SJCRH30 (cell line): ENCODE data around the gene CRYBG3. TPM values are rescaled to one million over a fixed set of nuclear protein-coding genes. Genes with fewer than 3 reads are reported as not detected.
"Not testable (repeated sequence)": the region's sequence is repeated elsewhere in the genome, so short reads cannot be mapped to it uniquely, and the experiment has no call there.

ENCODE experiments used
- DNase-seq, 2 experiments: peaks; one replicate each; pipeline ENCODE4 v3.0.0-alpha.2; 2015 to 2020
- H3K27ac ChIP-seq: fragments of 250-450 bp; sonication (Bioruptor Pico); 2 replicates; pipeline ENCODE4 v1.5.1; 2020; ENCODE audit warnings: mild to moderate bottlenecking, moderate library complexity
- H3K27me3 ChIP-seq: fragments of 250-450 bp; sonication (Bioruptor Pico); 2 replicates; pipeline ENCODE4 v1.5.1; 2020; ENCODE audit warnings: mild to moderate bottlenecking, moderate library complexity
- H3K36me3 ChIP-seq: fragments of 250-450 bp; sonication (Bioruptor Pico); 2 replicates; pipeline ENCODE4 v1.5.1; 2020; ENCODE audit warnings: mild to moderate bottlenecking, moderate library complexity
- H3K4me1 ChIP-seq: fragments of 250-450 bp; sonication (Bioruptor Pico); 2 replicates; pipeline ENCODE4 v1.5.1; 2020; ENCODE audit warnings: mild to moderate bottlenecking, moderate library complexity
- H3K4me3 ChIP-seq: fragments of 250-450 bp; sonication (Bioruptor Pico); 2 replicates; pipeline ENCODE4 v1.5.1; 2020; ENCODE audit warnings: mild to moderate bottlenecking, moderate library complexity
- H3K9me3 ChIP-seq: fragments of 250-450 bp; sonication (Bioruptor Pico); replicated peaks from 2 replicates; pipeline ENCODE4 v1.5.1; 2020; ENCODE audit warnings: mild to moderate bottlenecking, moderate library complexity
- total RNA-seq: library from RNA; depleted of rRNA; stranded (reverse); fragments of >200 nt; shearing (Covaris generic); gene quantifications from 2 replicates; pipeline ENCODE4 v1.2.3, GENCODE V29; 2014

The CRYBG3 gene
- total RNA-seq, 1 experiment from 2014 or later, result 21.9 TPM

- no peaks in the 10 kb centered on the region for H3K36me3 ChIP-seq
- H3K4me3 ChIP-seq, result no peak overlapping the region
- DNase-seq, result no peak
- H3K4me1 ChIP-seq, result no peaks in the 10 kb centered on the region; the same call in 1 of the 2 replicates
- H3K9me3 ChIP-seq, result no peaks in the 10 kb centered on the region
- no peaks in the 10 kb centered on the region for H3K27me3 ChIP-seq
- H3K27ac ChIP-seq, result no peak overlapping the region
These were observed 3.3 kb downstream of the CRYBG3 start for GRCh38 chr3:97825101-97825500.

- Histone ChIP-seq H3K9me3 (no peaks in the 10 kb centered on the region), H3K4me1 (no peaks in the 10 kb centered on the region; the same call in 1 of the 2 replicates), H3K4me3 (no peak overlapping the region), H3K27ac (no peak overlapping the region), H3K27me3 (no peaks in the 10 kb centered on the region), H3K36me3 (no peaks in the 10 kb centered on the region)
- DNase-seq, result no peak
These were observed 6.1 kb downstream of the CRYBG3 start for GRCh38 chr3:97827741-97828471.

- Histone ChIP-seq H3K27me3 (no peaks in the 10 kb centered on the region), H3K4me1 (no peaks in the 10 kb centered on the region), H3K27ac (no peak overlapping the region), H3K4me3 (no peak overlapping the region), H3K9me3 (0 out of 2 replicates have a peak, but pooled peaks cover 4% of the 10 kb centered on the region), H3K36me3 (no peaks in the 10 kb centered on the region)
- no peak for DNase-seq
These were observed 7.4 kb downstream of the CRYBG3 start for GRCh38 chr3:97829198-97829597.

GRCh38 chr3:97830638-97831037, 8.8 kb downstream of the CRYBG3 start:
- no peak overlapping the region for H3K4me3 ChIP-seq
- H3K27me3 ChIP-seq, result no peaks in the 10 kb centered on the region
- H3K4me1 ChIP-seq, result no peaks in the 10 kb centered on the region
- H3K27ac ChIP-seq, result no peak overlapping the region
- DNase-seq, result no peak
- H3K36me3 ChIP-seq, result no peaks in the 10 kb centered on the region
- 0 out of 2 replicates have a peak, but pooled peaks cover 4% of the 10 kb centered on the region for H3K9me3 ChIP-seq

- DNase-seq, result no peak
- Histone ChIP-seq H3K36me3 (no peaks in the 10 kb centered on the region), H3K27ac (no peak overlapping the region), H3K4me3 (no peak overlapping the region), H3K9me3 (0 out of 2 replicates have a peak, but pooled peaks cover 4% of the 10 kb centered on the region), H3K4me1 (no peaks in the 10 kb centered on the region), H3K27me3 (no peaks in the 10 kb centered on the region)
These were observed 9.3 kb downstream of the CRYBG3 start for GRCh38 chr3:97831140-97831539.

GRCh38 chr3:97833184-97833583, 11.4 kb downstream of the CRYBG3 start:
- not testable (repeated sequence) for H3K27ac ChIP-seq, H3K36me3 ChIP-seq, H3K9me3 ChIP-seq, H3K4me1 ChIP-seq, DNase-seq, H3K27me3 ChIP-seq, H3K4me3 ChIP-seq

GRCh38 chr3:97835761-97836160, 13.9 kb downstream of the CRYBG3 start:
- Histone ChIP-seq H3K27me3 (no peaks in the 10 kb centered on the region), H3K9me3 (0 out of 2 replicates have a peak, but pooled peaks cover 4% of the 10 kb centered on the region), H3K4me3 (no peak overlapping the region), H3K4me1 (no peaks in the 10 kb centered on the region), H3K27ac (no peak overlapping the region), H3K36me3 (no peaks in the 10 kb centered on the region)
- no peak for DNase-seq

GRCh38 chr3:97838393-97838792, 16.6 kb downstream of the CRYBG3 start:
- no peaks in the 10 kb centered on the region for H3K36me3 ChIP-seq
- DNase-seq, result no peak
- H3K27ac ChIP-seq, result no peak overlapping the region
- H3K27me3 ChIP-seq, result no peaks in the 10 kb centered on the region
- H3K4me3 ChIP-seq, result no peak overlapping the region
- H3K4me1 ChIP-seq, result no peaks in the 10 kb centered on the region
- no peaks in the 10 kb centered on the region for H3K9me3 ChIP-seq

- DNase-seq, result no peak
- Histone ChIP-seq H3K4me1 (no peaks in the 10 kb centered on the region), H3K27ac (no peak overlapping the region), H3K9me3 (no peaks in the 10 kb centered on the region), H3K27me3 (no peaks in the 10 kb centered on the region), H3K36me3 (no peaks in the 10 kb centered on the region), H3K4me3 (no peak overlapping the region)
These were observed 18.1 kb downstream of the CRYBG3 start for GRCh38 chr3:97839944-97840343.

- Histone ChIP-seq H3K27me3 (no peaks in the 10 kb centered on the region), H3K27ac (no peak overlapping the region), H3K4me1 (no peaks in the 10 kb centered on the region), H3K36me3 (no peaks in the 10 kb centered on the region), H3K9me3 (no peaks in the 10 kb centered on the region), H3K4me3 (no peak overlapping the region)
- no peak for DNase-seq
These were observed 19.5 kb downstream of the CRYBG3 start for GRCh38 chr3:97841304-97841703.

GRCh38 chr3:97841956-97842355, 20.1 kb downstream of the CRYBG3 start:
- no peaks in the 10 kb centered on the region for H3K4me1 ChIP-seq
- DNase-seq, result no peak

GRCh38 chr3:97848779-97849178, 27.0 kb downstream of the CRYBG3 start:
- H3K27me3 ChIP-seq, result no peaks in the 10 kb centered on the region
- no peaks in the 10 kb centered on the region for H3K4me1 ChIP-seq
- no peaks in the 10 kb centered on the region for H3K9me3 ChIP-seq

More at GRCh38 chr3:97841956-97842355, 20.1 kb downstream of the CRYBG3 start:
- H3K36me3 ChIP-seq, result no peaks in the 10 kb centered on the region
- H3K4me3 ChIP-seq, result no peak overlapping the region
- H3K9me3 ChIP-seq, result no peaks in the 10 kb centered on the region
- no peak overlapping the region for H3K27ac ChIP-seq
- H3K27me3 ChIP-seq, result no peaks in the 10 kb centered on the region

GRCh38 chr3:97857401-97857800, 35.6 kb downstream of the CRYBG3 start:
- no peak overlapping the region for H3K27ac ChIP-seq
- H3K4me1 ChIP-seq, result no peaks in the 10 kb centered on the region
- H3K36me3 ChIP-seq, result no peaks in the 10 kb centered on the region
- no peak overlapping the region for H3K4me3 ChIP-seq
- H3K9me3 ChIP-seq, result no peaks in the 10 kb centered on the region
- H3K27me3 ChIP-seq, result no peaks in the 10 kb centered on the region
- no peak for DNase-seq

More at GRCh38 chr3:97848779-97849178, 27.0 kb downstream of the CRYBG3 start:
- Histone ChIP-seq H3K4me3 (no peak overlapping the region), H3K27ac (no peak overlapping the region), H3K36me3 (no peaks in the 10 kb centered on the region)
- no peak for DNase-seq

GRCh38 chr3:97860364-97860763, 38.6 kb downstream of the CRYBG3 start:
- Histone ChIP-seq H3K4me1 (no peaks in the 10 kb centered on the region), H3K4me3 (no peak overlapping the region), H3K27ac (no peak overlapping the region), H3K9me3 (no peaks in the 10 kb centered on the region), H3K36me3 (no peaks in the 10 kb centered on the region; the same call in 1 of the 2 replicates), H3K27me3 (no peaks in the 10 kb centered on the region)
- no peak for DNase-seq

- no peaks in the 10 kb centered on the region for H3K27me3 ChIP-seq
- no peaks in the 10 kb centered on the region; the same call in 1 of the 2 replicates for H3K36me3 ChIP-seq
- no peaks in the 10 kb centered on the region for H3K4me1 ChIP-seq
- no peak for DNase-seq
- H3K27ac ChIP-seq, result no peak overlapping the region
- no peak overlapping the region for H3K4me3 ChIP-seq
- H3K9me3 ChIP-seq, result no peaks in the 10 kb centered on the region
These were observed 40.8 kb downstream of the CRYBG3 start for GRCh38 chr3:97862582-97862981.

GRCh38 chr3:97863031-97863430, 41.2 kb downstream of the CRYBG3 start:
- Histone ChIP-seq H3K27ac (no peak overlapping the region), H3K4me3 (no peak overlapping the region), H3K36me3 (no peaks in the 10 kb centered on the region; the same call in 1 of the 2 replicates), H3K27me3 (no peaks in the 10 kb centered on the region), H3K9me3 (no peaks in the 10 kb centered on the region), H3K4me1 (no peaks in the 10 kb centered on the region)
- DNase-seq, result no peak
